ENCODE results near the gene COX19. TPM values are rescaled to one million over a fixed set of nuclear protein-coding genes. Genes with fewer than 3 reads are reported as not detected.

COX19 gene
- total RNA-seq, 1 experiment from 2014 or later: 14.0 TPM

- TF ChIP-seq SP1 (IDR thresholded peaks at IDR 0.05; ENCODE audit: low read depth): no peak
- no peak for TF ChIP-seq FOSL1 (IDR thresholded peaks at IDR 0.05; ENCODE audit: low read depth)
- no peak for TF ChIP-seq EGR1 (IDR thresholded peaks at IDR 0.05; ENCODE audit: low read depth)
- no peak for TF ChIP-seq EZH2phosphoT487 (IDR thresholded peaks at IDR 0.05; ENCODE audit: borderline replicate concordance)
- no peak for TF ChIP-seq YY1 (IDR thresholded peaks at IDR 0.05; ENCODE audit: extremely low read depth, insufficient replicate concordance, low read depth, low read length)
- no peak for TF ChIP-seq MAX (IDR thresholded peaks at IDR 0.05)
These were observed 16.8 kb downstream of the COX19 start (continued) for GRCh38 chr7:958221-959200.

- no peak overlapping the region for H3K27ac ChIP-seq (ENCODE audit: low read depth, low read length)
- no peaks in the 10 kb centered on the region for H4K20me1 ChIP-seq (ENCODE audit: insufficient read depth)
- ATAC-seq: no peak
- peaks cover 13% of the 10 kb centered on the region; the same call in 1 of the 2 replicates for H3K79me2 ChIP-seq (ENCODE audit: insufficient read depth, low read length)
- H2AFZ ChIP-seq (ENCODE audit: low read depth, low read length, poor library complexity, severe bottlenecking): no peak overlapping the region
- TF ChIP-seq ELF1 (IDR thresholded peaks at IDR 0.05; ENCODE audit: borderline replicate concordance, low read depth) (no peak), YY1 (IDR thresholded peaks at IDR 0.05; ENCODE audit: extremely low read depth, insufficient replicate concordance, low read depth, low read length) (no peak), MAX (IDR thresholded peaks at IDR 0.05) (no peak)
- TF ChIP-seq, protein P1, sequence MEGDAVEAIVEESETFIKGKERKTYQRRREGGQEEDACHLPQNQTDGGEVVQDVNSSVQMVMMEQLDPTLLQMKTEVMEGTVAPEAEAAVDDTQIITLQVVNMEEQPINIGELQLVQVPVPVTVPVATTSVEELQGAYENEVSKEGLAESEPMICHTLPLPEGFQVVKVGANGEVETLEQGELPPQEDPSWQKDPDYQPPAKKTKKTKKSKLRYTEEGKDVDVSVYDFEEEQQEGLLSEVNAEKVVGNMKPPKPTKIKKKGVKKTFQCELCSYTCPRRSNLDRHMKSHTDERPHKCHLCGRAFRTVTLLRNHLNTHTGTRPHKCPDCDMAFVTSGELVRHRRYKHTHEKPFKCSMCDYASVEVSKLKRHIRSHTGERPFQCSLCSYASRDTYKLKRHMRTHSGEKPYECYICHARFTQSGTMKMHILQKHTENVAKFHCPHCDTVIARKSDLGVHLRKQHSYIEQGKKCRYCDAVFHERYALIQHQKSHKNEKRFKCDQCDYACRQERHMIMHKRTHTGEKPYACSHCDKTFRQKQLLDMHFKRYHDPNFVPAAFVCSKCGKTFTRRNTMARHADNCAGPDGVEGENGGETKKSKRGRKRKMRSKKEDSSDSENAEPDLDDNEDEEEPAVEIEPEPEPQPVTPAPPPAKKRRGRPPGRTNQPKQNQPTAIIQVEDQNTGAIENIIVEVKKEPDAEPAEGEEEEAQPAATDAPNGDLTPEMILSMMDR (IDR thresholded peaks at IDR 0.05 in 2 of 3, conservative IDR thresholded peaks at IDR 0.05 in 1 of 3; ENCODE audit: borderline replicate concordance in 1 of 3, insufficient read depth in 1 of 3, low read depth in 2 of 3, low read length in 2 of 3): no peak
- ChIA-PET POLR2A (interaction anchor here (0.6 kb wide), 1 partner anchor 11 kb away, joined by 4 read pairs; no protein-coding TSS in a partner anchor), RAD21 (ENCODE audit: low non-redundant PET in 1 of 2, low total read pairs in 2 of 2, uncharacterized antibody in 2 of 2, unreplicated experiment in 2 of 2) (no interaction called here), CTCF (no interaction called here)
- no peaks in the 10 kb centered on the region for H3K9me3 ChIP-seq (ENCODE audit: control insufficient read depth in 1 of 2, insufficient read depth in 1 of 2, low read depth in 1 of 2, low read length in 2 of 2)
- no peaks in the 10 kb centered on the region for H3K27me3 ChIP-seq (ENCODE audit: insufficient read depth, low read length)
- no peak overlapping the region for H3K4me3 ChIP-seq (replicated peaks in 1 of 2; ENCODE audit: low read depth in 1 of 2, low read length in 2 of 2)
- H3K36me3 ChIP-seq (ENCODE audit: control insufficient read depth in 1 of 2, insufficient read depth in 2 of 2, low read length in 2 of 2): no peaks in the 10 kb centered on the region
- H3K4me2 ChIP-seq (ENCODE audit: low read length): no peak overlapping the region
- no peaks in the 10 kb centered on the region for H3K9me2 ChIP-seq (ENCODE audit: insufficient read depth)
- H3K4me1 ChIP-seq (ENCODE audit: control insufficient read depth in 1 of 2, insufficient read depth in 2 of 2, low read length in 2 of 2): peaks cover 2 to 15% of the 10 kb centered on the region in 2 experiments; a peak in 2 of 4 replicates
- H3K9ac ChIP-seq (ENCODE audit: low read length): no peak overlapping the region
- DNase-seq (ENCODE audit: low read depth, low spot score): no peak
- BruUV-seq (replicated peaks): no TSS peak
- intact Hi-C loops (cut with micrococcal nuclease): no loop called here
These were observed 17.7 kb downstream of the COX19 start for GRCh38 chr7:957418-958220.

Measured in HCT116 (cell line).